MCF 10A (cell line): ENCODE measurements around the gene RXFP1. TPM values are rescaled to one million over a fixed set of nuclear protein-coding genes. Genes with fewer than 3 reads are reported as not detected.
A peak's percentile ranks its signal among the peaks of the same experiment; 100 is the strongest.

ENCODE experiments used
- BruUV-seq: library from RNA; stranded (reverse); fragments of 400-500 nt; replicated peaks from 2 replicates; lab custom pipeline; 2021; lab: Mats Ljungman, UMichigan
- CTCF ChIA-PET: fragments of 300-600 bp; sonication (Branson Sonifier 250); formaldehyde crosslinking; extraction: SDS; loops from one replicate; lab custom pipeline; 2021; ENCODE audit warnings: antibody characterized with exemption, inconsistent platforms; lab: Yijun Ruan, JAX
- POLR2A ChIA-PET: fragments of 300-600, 350-650 bp; sonication (Branson Sonifier 250); formaldehyde crosslinking; extraction: SDS; loops from one replicate; lab custom pipeline; 2020; ENCODE audit warnings: antibody characterized with exemption, inconsistent platforms; lab: Yijun Ruan, JAX
- DNase-seq: peaks from one replicate; pipeline ENCODE4 v3.0.0-alpha.2; 2018; ENCODE audit not compliant: unreplicated experiment
- H3K27ac Mint-ChIP-seq: one replicate; pipeline ENCODE4 v1.8.0; 2022; ENCODE audit warnings: mild to moderate bottlenecking, low read depth, mixed read lengths; ENCODE audit not compliant: unreplicated experiment
- H3K27me3 Mint-ChIP-seq: one replicate; pipeline ENCODE4 v1.8.0; 2022; ENCODE audit warnings: mixed read lengths; ENCODE audit not compliant: insufficient read depth, unreplicated experiment
- H3K36me3 Mint-ChIP-seq: one replicate; pipeline ENCODE4 v1.8.0; 2022; ENCODE audit warnings: mild to moderate bottlenecking, moderate library complexity, mixed read lengths; ENCODE audit not compliant: insufficient read depth, unreplicated experiment
- H3K4me1 Mint-ChIP-seq: one replicate; pipeline ENCODE4 v1.8.0; 2022; ENCODE audit warnings: mixed read lengths; ENCODE audit not compliant: insufficient read depth, unreplicated experiment
- H3K4me3 Mint-ChIP-seq: one replicate; pipeline ENCODE4 v1.8.0; 2022; ENCODE audit warnings: mild to moderate bottlenecking, moderate library complexity, mixed read lengths; ENCODE audit not compliant: unreplicated experiment
- H3K9me3 Mint-ChIP-seq: one replicate; pipeline ENCODE4 v1.8.0; 2022; ENCODE audit warnings: mixed read lengths; ENCODE audit not compliant: unreplicated experiment
- CTCF ChIP-seq: fragments of 200-600 bp; IDR thresholded peaks from one replicate; pipeline ENCODE4 v1.8.0; 2022; ENCODE audit warnings: antibody characterized with exemption, mild to moderate bottlenecking; ENCODE audit not compliant: unreplicated experiment
- intact Hi-C: fragments of 100-400 bp; cut with micrococcal nuclease; formaldehyde crosslinking; loops from 2 replicates; pipeline ENCODE4 v1.14.1; 2022
- total RNA-seq: library from RNA; stranded (reverse); gene quantifications from 2 replicates; pipeline ENCODE4 v1.2.3, GENCODE V29; 2022

RXFP1 gene
- total RNA-seq, 1 experiment from 2014 or later = 4.7 TPM

GRCh38 chr4:158535130-158535614 is 13.5 kb downstream of the RXFP1 start:
- Mint-ChIP-seq H3K9me3 (no peaks in the 10 kb centered on the region), H3K27ac (peak overlapping the region; percentile 82), H3K36me3 (no peaks in the 10 kb centered on the region), H3K27me3 (no peaks in the 10 kb centered on the region), H3K4me3 (no peak overlapping the region), H3K4me1 (peaks cover 38% of the 10 kb centered on the region)
- CTCF ChIA-PET = no interaction called here
- intact Hi-C loops = no loop called here
- BruUV-seq = no TSS peak
- POLR2A ChIA-PET = interaction anchor here (1.0 kb wide), 1 partner anchor 9 kb away, joined by 4 read pairs; no protein-coding TSS in a partner anchor
- TF ChIP-seq CTCF = no peak
- peak; percentile 49 for DNase-seq

GRCh38 chr4:158536833-158537232 is 15.2 kb downstream of the RXFP1 start:
- BruUV-seq = no TSS peak
- POLR2A ChIA-PET = interaction anchor here (1.9 kb wide), 1 partner anchor 14 kb away, joined by 4 read pairs; no protein-coding TSS in a partner anchor
- Mint-ChIP-seq H3K36me3 (no peaks in the 10 kb centered on the region), H3K27ac (no peak overlapping the region), H3K4me1 (peaks cover 50% of the 10 kb centered on the region), H3K27me3 (no peaks in the 10 kb centered on the region), H3K4me3 (no peak overlapping the region), H3K9me3 (no peaks in the 10 kb centered on the region)
- intact Hi-C loops = no loop called here
- no peak for TF ChIP-seq CTCF
- DNase-seq = no peak
- CTCF ChIA-PET = no interaction called here

- CTCF ChIA-PET = no interaction called here
- Mint-ChIP-seq H3K4me3 (no peak overlapping the region), H3K36me3 (no peaks in the 10 kb centered on the region), H3K27ac (peak overlapping the region; percentile 75), H3K9me3 (no peaks in the 10 kb centered on the region), H3K4me1 (peaks cover 60% of the 10 kb centered on the region), H3K27me3 (no peaks in the 10 kb centered on the region)
- no peak for DNase-seq
- BruUV-seq = no TSS peak
- POLR2A ChIA-PET = interaction anchor here (0.7 to 1.9 kb wide), 4 partner anchors 9 to 99 kb away, joined by 3 to 4 read pairs (median 3); no protein-coding TSS in a partner anchor
- intact Hi-C loops = no loop called here
- TF ChIP-seq CTCF = no peak
These were observed 16.5 kb downstream of the RXFP1 start for GRCh38 chr4:158538176-158538575.

GRCh38 chr4:158538911-158539310 is 17.2 kb downstream of the RXFP1 start:
- CTCF ChIA-PET = no interaction called here
- H3K9me3 Mint-ChIP-seq = no peaks in the 10 kb centered on the region
- intact Hi-C loops = no loop called here
- TF ChIP-seq CTCF = no peak
- H3K27ac Mint-ChIP-seq = no peak overlapping the region
- peaks cover 62% of the 10 kb centered on the region for H3K4me1 Mint-ChIP-seq
- DNase-seq = no peak
- POLR2A ChIA-PET = interaction anchor here (0.5 to 1.0 kb wide), 2 partner anchors 77 to 230 kb away, joined by 3 to 4 read pairs; no protein-coding TSS in a partner anchor
- H3K4me3 Mint-ChIP-seq = no peak overlapping the region
- no peaks in the 10 kb centered on the region for H3K27me3 Mint-ChIP-seq
- no TSS peak for BruUV-seq
- H3K36me3 Mint-ChIP-seq = no peaks in the 10 kb centered on the region
